GM23338 (cell line): ENCODE results near the gene SSH2. TPM values are rescaled to one million over a fixed set of nuclear protein-coding genes. Genes with fewer than 3 reads are reported as not detected.

Source experiments
- ATAC-seq: fragments of 200-7000 bp; cut with Tn5 transposase; 3 replicates; pipeline ENCODE4 v1.9.1; 2020
- DNase-seq: peaks from one replicate; pipeline ENCODE4 v3.0.0-alpha.2; 2015; ENCODE audit warnings: low spot score
- H2AFZ ChIP-seq: fragments of 200-600 bp; sonication (generic); 2 replicates; pipeline ENCODE4 v1.8.0; 2016; ENCODE audit warnings: antibody characterized with exemption, mild to moderate bottlenecking, moderate library complexity
- H3F3A ChIP-seq: fragments of 200-600 bp; sonication (generic); replicated peaks from 2 replicates; pipeline ENCODE4 v1.8.0; 2017; ENCODE audit warnings: antibody characterized with exemption, mixed run types, low read depth
- H3K27ac ChIP-seq: fragments of 200-600 bp; sonication (generic); 2 replicates; pipeline ENCODE4 v1.6.1; 2016; ENCODE audit warnings: low read depth
- H3K27me3 ChIP-seq: fragments of 200-600 bp; sonication (generic); 2 replicates; pipeline ENCODE4 v1.8.0; 2016; ENCODE audit warnings: mild to moderate bottlenecking, mixed run types, moderate library complexity; ENCODE audit not compliant: insufficient read depth
- H3K36me3 ChIP-seq: fragments of 200-600 bp; sonication (generic); 2 replicates; pipeline ENCODE4 v1.8.0; 2016; ENCODE audit warnings: mild to moderate bottlenecking; ENCODE audit not compliant: insufficient read depth
- H3K4me1 ChIP-seq: fragments of 200-600 bp; sonication (generic); 2 replicates; pipeline ENCODE4 v1.8.0; 2016; ENCODE audit warnings: mild to moderate bottlenecking, moderate library complexity; ENCODE audit not compliant: insufficient read depth
- H3K4me2 ChIP-seq: fragments of 200-600 bp; sonication (generic); 2 replicates; pipeline ENCODE4 v1.7.1; 2017; ENCODE audit warnings: mixed run types
- H3K4me3 ChIP-seq: fragments of 200-600 bp; sonication (generic); 2 replicates; pipeline ENCODE4 v1.6.1; 2016; ENCODE audit warnings: mixed run types
- H3K79me2 ChIP-seq: fragments of 200-600 bp; sonication (generic); replicated peaks from 2 replicates; pipeline ENCODE4 v1.8.0; 2017; ENCODE audit warnings: mild to moderate bottlenecking; ENCODE audit not compliant: insufficient read depth
- H3K9me2 ChIP-seq: fragments of 200-600 bp; sonication (generic); 2 replicates; pipeline ENCODE4 v1.8.0; 2017; ENCODE audit not compliant: insufficient read depth
- H4K20me1 ChIP-seq: fragments of 200-600 bp; sonication (generic); replicated peaks from 2 replicates; pipeline ENCODE4 v1.8.0; 2017; ENCODE audit warnings: mild to moderate bottlenecking; ENCODE audit not compliant: insufficient read depth
- H3K27ac Mint-ChIP-seq: 2 replicates; pipeline ENCODE4 v1.8.0; 2020; ENCODE audit warnings: inconsistent platforms, mild to moderate bottlenecking, moderate library complexity, mixed read lengths
- H3K27me3 Mint-ChIP-seq: 3 replicates; pipeline ENCODE4 v1.8.0; 2022; ENCODE audit warnings: low read depth, mild to moderate bottlenecking, moderate library complexity, mixed read lengths, inconsistent platforms; ENCODE audit not compliant: insufficient read depth, poor library complexity
- H3K36me3 Mint-ChIP-seq: 3 replicates; pipeline ENCODE4 v1.8.0; 2021; ENCODE audit warnings: low read depth, mild to moderate bottlenecking, inconsistent platforms, moderate library complexity, mixed read lengths
- H3K4me1 Mint-ChIP-seq: 3 replicates; pipeline ENCODE4 v1.8.0; 2020; ENCODE audit warnings: mild to moderate bottlenecking, inconsistent platforms, mixed read lengths
- H3K4me3 Mint-ChIP-seq: 3 replicates; pipeline ENCODE4 v1.8.0; 2021; ENCODE audit warnings: moderate library complexity, mild to moderate bottlenecking, inconsistent platforms, mixed read lengths
- H3K9me3 Mint-ChIP-seq: 3 replicates; pipeline ENCODE4 v1.8.0; 2020; ENCODE audit warnings: moderate library complexity, mild to moderate bottlenecking, inconsistent platforms, mixed read lengths
- ETS1 ChIP-seq: IDR thresholded peaks from 2 replicates; pipeline ENCODE4 v1.6.1; 2016; ENCODE audit warnings: antibody characterized with exemption
- EZH2 ChIP-seq: fragments of 200-600 bp; sonication (generic); IDR thresholded peaks from one replicate; pipeline ENCODE4 v1.8.0; 2017; ENCODE audit warnings: antibody characterized with exemption, mild to moderate bottlenecking, low read depth; ENCODE audit not compliant: unreplicated experiment
- JUNB ChIP-seq: IDR thresholded peaks from one replicate; pipeline ENCODE4 v1.6.1; 2016; ENCODE audit warnings: antibody characterized with exemption; ENCODE audit not compliant: unreplicated experiment
- NANOG ChIP-seq: IDR thresholded peaks from 2 replicates; pipeline ENCODE4 v1.6.1; 2016; ENCODE audit warnings: antibody characterized with exemption, borderline replicate concordance
- POLR2AphosphoS5 ChIP-seq: IDR thresholded peaks from 2 replicates; pipeline ENCODE4 v1.6.1; 2016; ENCODE audit warnings: antibody characterized with exemption, low read depth
- REST ChIP-seq: IDR thresholded peaks from one replicate; pipeline ENCODE4 v1.6.1; 2018; ENCODE audit warnings: antibody characterized with exemption; ENCODE audit not compliant: unreplicated experiment
- STAT1 ChIP-seq: IDR thresholded peaks from one replicate; pipeline ENCODE4 v1.6.1; 2016; ENCODE audit warnings: antibody characterized with exemption; ENCODE audit not compliant: unreplicated experiment
- ZNF114 ChIP-seq: fragments of 250-450 bp; sonication (Bioruptor Pico); IDR thresholded peaks from 2 replicates; pipeline ENCODE4 v1.5.0; 2020; ENCODE audit warnings: mild to moderate bottlenecking, moderate library complexity
- ZNF462 ChIP-seq: fragments of 250-450 bp; sonication (Bioruptor Pico); IDR thresholded peaks from 2 replicates; pipeline ENCODE4 v1.5.0; 2020; ENCODE audit warnings: mild to moderate bottlenecking, moderate library complexity
- polyA plus RNA-seq: library from polyadenylated mRNA; unstranded; fragments of >200 nt; fragmentation: Nextera tagmentation; extraction: Ambion mirVana; gene quantifications from 2 replicates; pipeline ENCODE4 v1.2.1, GENCODE V29; 2016
- total RNA-seq: library from RNA; depleted of rRNA; stranded (reverse); fragments of >200 nt; shearing (Covaris generic); gene quantifications from 2 replicates; pipeline ENCODE4 v1.2.3, GENCODE V29; 2014

SSH2 gene
- total and polyA plus RNA-seq, 2 experiments from 2014 or later, result 9.9 to 12.1 TPM

GRCh38 chr17:29905879-29906167, 24.2 kb downstream of the SSH2 start (continued):
- TF ChIP-seq ZNF462 (CRISPR knock-in tag) (no peak), EZH2 (no peak)

- no peak overlapping the region for H3K4me2 ChIP-seq
- H3K27ac ChIP-seq, result no peak overlapping the region
- no peak for ATAC-seq
- no peak overlapping the region for H3K27ac Mint-ChIP-seq
- no peaks in the 10 kb centered on the region for H3K27me3 ChIP-seq
- peaks cover 19% of the 10 kb centered on the region for H3K36me3 Mint-ChIP-seq
- H3K79me2 ChIP-seq, result peaks cover 12% of the 10 kb centered on the region; the same call in 1 of the 2 replicates
- H4K20me1 ChIP-seq, result no peaks in the 10 kb centered on the region
- H3F3A ChIP-seq, result no peaks in the 10 kb centered on the region
- no peak overlapping the region for H3K4me3 Mint-ChIP-seq
- no peak overlapping the region for H2AFZ ChIP-seq
- no peak overlapping the region for H3K4me3 ChIP-seq
- H3K27me3 Mint-ChIP-seq, result no peaks in the 10 kb centered on the region
- H3K36me3 ChIP-seq, result no peaks in the 10 kb centered on the region
- H3K9me2 ChIP-seq, result no peaks in the 10 kb centered on the region
- H3K9me3 Mint-ChIP-seq, result peaks cover 25% of the 10 kb centered on the region
- no peak for DNase-seq
- no peaks in the 10 kb centered on the region for H3K4me1 ChIP-seq
- H3K4me1 Mint-ChIP-seq, result no peaks in the 10 kb centered on the region
- TF ChIP-seq REST, result no peak
- no peak for TF ChIP-seq JUNB
- no peak for TF ChIP-seq ETS1
- TF ChIP-seq ZNF114 (CRISPR knock-in tag), result no peak
- no peak for TF ChIP-seq NANOG
- TF ChIP-seq STAT1, result no peak
- TF ChIP-seq POLR2AphosphoS5, result no peak
Observed at GRCh38 chr17:29905086-29905878, 24.7 kb downstream of the SSH2 start.
